ENCODE measurements around the gene RCOR2. TPM values are rescaled to one million over a fixed set of nuclear protein-coding genes. Genes with fewer than 3 reads are reported as not detected.

The RCOR2 gene
- total and polyA plus RNA-seq, 7 experiments from 2014 or later = 0.07 TPM; not detected in 6

Other genes starting within 250 kb of the RCOR2 start
- 10 to 100 TPM; 25.3 to 33.3 (median 29.5) TPM for gene ATL3, start 245.8 kb downstream of the RCOR2 start, total RNA-seq
- gene ATL3, start 245.8 kb downstream of the RCOR2 start, polyA plus RNA-seq = 10 to 100 TPM; 13.8 to 16.7 TPM
- 10 to 100 TPM; 20.8 to 65.7 (median 34.4) TPM for gene RTN3, start 235.7 kb downstream of the RCOR2 start, total RNA-seq
- 10 to 100 TPM; 32.6 to 35.2 TPM for gene RTN3, start 235.7 kb downstream of the RCOR2 start, polyA plus RNA-seq
- 1 to 10 TPM; 2.1 to 3.6 (median 2.7) TPM for gene ZFTA, start 148.4 kb downstream of the RCOR2 start, total RNA-seq
- under 1 TPM; 0.04 to 0.15 TPM for gene ZFTA, start 148.4 kb downstream of the RCOR2 start, polyA plus RNA-seq
- 10 to 100 TPM in 2 of 5 experiments, 1 to 10 TPM in 3; 6.6 to 42.2 (median 9.3) TPM for gene SPINDOC, start 103.7 kb downstream of the RCOR2 start, total RNA-seq
- under 1 TPM; 0.22 to 0.53 TPM for gene SPINDOC, start 103.7 kb downstream of the RCOR2 start, polyA plus RNA-seq
- 10 to 100 TPM; 42.3 to 69.1 (median 56.8) TPM for gene MARK2, start 78.1 kb downstream of the RCOR2 start, total RNA-seq
- gene MARK2, start 78.1 kb downstream of the RCOR2 start, polyA plus RNA-seq = 10 to 100 TPM; 29.4 to 64.5 TPM
- gene NAA40, start 21.8 kb upstream of the RCOR2 start, total RNA-seq = 10 to 100 TPM; 21.0 to 39.8 (median 24.8) TPM
- 10 to 100 TPM in 1 of 2 donors, 1 to 10 TPM in 1; 5.1 to 10.3 TPM for gene NAA40, start 21.8 kb upstream of the RCOR2 start, polyA plus RNA-seq
- 100 to 1,000 TPM in 4 of 5 experiments, 10 to 100 TPM in 1; 90.9 to 363 (median 105) TPM for gene COX8A, start 57.5 kb upstream of the RCOR2 start, total RNA-seq
- 100 to 1,000 TPM; 360 to 375 TPM for gene COX8A, start 57.5 kb upstream of the RCOR2 start, polyA plus RNA-seq
- gene OTUB1, start 69.3 kb upstream of the RCOR2 start, total RNA-seq = 10 to 100 TPM; 59.4 to 99.0 (median 72.5) TPM
- 100 to 1,000 TPM; 117 to 125 TPM for gene OTUB1, start 69.3 kb upstream of the RCOR2 start, polyA plus RNA-seq
- not detected for gene FLRT1, start 118.8 kb upstream of the RCOR2 start, total RNA-seq
- under 1 TPM; 0.05 to 0.12 TPM for gene FLRT1, start 118.8 kb upstream of the RCOR2 start, polyA plus RNA-seq
- gene MACROD1, start 248.9 kb upstream of the RCOR2 start, total RNA-seq = 10 to 100 TPM in 2 of 5 experiments, 1 to 10 TPM in 3; 5.4 to 12.4 (median 8.7) TPM
- 10 to 100 TPM in 1 of 2 donors, 1 to 10 TPM in 1; 9.7 to 16.2 TPM for gene MACROD1, start 248.9 kb upstream of the RCOR2 start, polyA plus RNA-seq